Measurements from ENCODE around the gene SLC51B.

SLC51B gene

GRCh38 chr15:65083262-65083701 lies 38.1 kb downstream of the SLC51B start:
- Histone ChIP-seq H3K4me3 (ENCODE audit: low read depth in 1 of 2, low read length in 2 of 2) (no peak overlapping the region), H4K20me1 (ENCODE audit: insufficient read depth, low read length) (no peaks in the 10 kb centered on the region), H3K27ac (ENCODE audit: low read length) (no peak overlapping the region), H3K79me2 (ENCODE audit: insufficient read depth, low read length) (no peaks in the 10 kb centered on the region), H3K4me1 (ENCODE audit: insufficient read depth, low read length) (peaks cover 15% of the 10 kb centered on the region), H3K36me3 (ENCODE audit: insufficient read depth, low read length) (no peaks in the 10 kb centered on the region), H3K4me2 (ENCODE audit: insufficient read depth, low read length) (no peak overlapping the region), H3K27me3 (ENCODE audit: insufficient read depth, low read length, poor library complexity) (peaks cover 4% of the 10 kb centered on the region), H3K9me3 (ENCODE audit: insufficient read depth, low read length, severe bottlenecking) (no peaks in the 10 kb centered on the region), H2AFZ (ENCODE audit: low read depth, low read length) (no peak overlapping the region), H3K9ac (ENCODE audit: low read depth, low read length) (no peak overlapping the region)
- ATAC-seq (ENCODE audit: insufficient read depth, low read depth) (no peak), DNase-seq (no peak)
- no peak for TF ChIP-seq EZH2 (IDR thresholded peaks at IDR 0.05; ENCODE audit: borderline replicate concordance, low read depth, low read length, severe bottlenecking)
- TF ChIP-seq, protein P1, sequence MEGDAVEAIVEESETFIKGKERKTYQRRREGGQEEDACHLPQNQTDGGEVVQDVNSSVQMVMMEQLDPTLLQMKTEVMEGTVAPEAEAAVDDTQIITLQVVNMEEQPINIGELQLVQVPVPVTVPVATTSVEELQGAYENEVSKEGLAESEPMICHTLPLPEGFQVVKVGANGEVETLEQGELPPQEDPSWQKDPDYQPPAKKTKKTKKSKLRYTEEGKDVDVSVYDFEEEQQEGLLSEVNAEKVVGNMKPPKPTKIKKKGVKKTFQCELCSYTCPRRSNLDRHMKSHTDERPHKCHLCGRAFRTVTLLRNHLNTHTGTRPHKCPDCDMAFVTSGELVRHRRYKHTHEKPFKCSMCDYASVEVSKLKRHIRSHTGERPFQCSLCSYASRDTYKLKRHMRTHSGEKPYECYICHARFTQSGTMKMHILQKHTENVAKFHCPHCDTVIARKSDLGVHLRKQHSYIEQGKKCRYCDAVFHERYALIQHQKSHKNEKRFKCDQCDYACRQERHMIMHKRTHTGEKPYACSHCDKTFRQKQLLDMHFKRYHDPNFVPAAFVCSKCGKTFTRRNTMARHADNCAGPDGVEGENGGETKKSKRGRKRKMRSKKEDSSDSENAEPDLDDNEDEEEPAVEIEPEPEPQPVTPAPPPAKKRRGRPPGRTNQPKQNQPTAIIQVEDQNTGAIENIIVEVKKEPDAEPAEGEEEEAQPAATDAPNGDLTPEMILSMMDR (IDR thresholded peaks at IDR 0.05; ENCODE audit: borderline replicate concordance, extremely low read depth, low read length, poor library complexity, severe bottlenecking) = no peak

DNA sequence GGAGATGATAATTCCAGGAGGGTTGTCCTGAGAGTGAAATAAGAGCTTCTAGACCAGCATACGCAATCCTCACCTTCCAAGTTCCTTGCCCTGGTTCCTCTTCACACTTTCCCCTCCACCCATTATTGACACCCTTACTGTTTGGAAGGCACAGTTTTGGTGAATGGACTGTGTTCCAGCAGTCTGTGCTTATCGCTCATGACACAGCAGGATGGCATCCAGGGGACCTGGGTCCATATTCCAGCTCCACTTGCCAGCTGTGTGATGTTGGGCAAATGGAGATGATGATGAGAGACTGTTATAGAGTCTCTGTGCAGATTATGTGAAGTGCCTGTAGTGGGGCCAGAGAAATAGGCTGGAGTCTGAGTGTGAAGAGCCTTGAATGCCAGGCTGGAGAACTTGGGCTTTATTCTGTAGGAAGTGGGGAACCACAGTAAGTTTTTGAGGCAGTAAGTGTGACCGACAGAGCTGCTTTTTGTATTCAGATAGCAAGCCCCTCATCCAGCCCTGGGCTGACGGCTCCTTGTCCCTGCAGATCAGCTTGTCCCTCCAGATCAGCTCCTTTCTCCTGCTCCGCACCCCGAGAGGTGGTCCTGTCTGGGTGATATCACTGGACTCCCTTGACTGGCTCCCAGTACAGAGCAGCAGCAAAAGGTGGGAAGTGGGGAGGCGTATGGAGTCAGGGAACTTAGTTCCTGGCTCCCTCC lies 39.5 kb downstream of the SLC51B start:
- Histone ChIP-seq H3K27ac (ENCODE audit: low read length) (no peak overlapping the region), H3K4me3 (ENCODE audit: low read depth in 1 of 2, low read length in 2 of 2) (no peak overlapping the region), H3K4me1 (ENCODE audit: insufficient read depth, low read length) (peaks cover 15% of the 10 kb centered on the region), H2AFZ (ENCODE audit: low read depth, low read length) (no peak overlapping the region), H3K36me3 (ENCODE audit: insufficient read depth, low read length) (no peaks in the 10 kb centered on the region), H3K9me3 (ENCODE audit: insufficient read depth, low read length, severe bottlenecking) (no peaks in the 10 kb centered on the region), H3K9ac (ENCODE audit: low read depth, low read length) (no peak overlapping the region), H3K79me2 (ENCODE audit: insufficient read depth, low read length) (no peaks in the 10 kb centered on the region), H4K20me1 (ENCODE audit: insufficient read depth, low read length) (no peaks in the 10 kb centered on the region), H3K27me3 (ENCODE audit: insufficient read depth, low read length, poor library complexity) (peaks cover 4% of the 10 kb centered on the region), H3K4me2 (ENCODE audit: insufficient read depth, low read length) (no peak overlapping the region)
- DNase-seq (no peak), ATAC-seq (ENCODE audit: insufficient read depth, low read depth) (no peak)
- TF ChIP-seq, protein P1 (IDR thresholded peaks at IDR 0.05; ENCODE audit: borderline replicate concordance, extremely low read depth, low read length, poor library complexity, severe bottlenecking) = no peak
- no peak for TF ChIP-seq EZH2 (IDR thresholded peaks at IDR 0.05; ENCODE audit: borderline replicate concordance, low read depth, low read length, severe bottlenecking)

GRCh38 chr15:65085207-65085753 lies 40.1 kb downstream of the SLC51B start:
- peaks cover 4% of the 10 kb centered on the region for H3K27me3 ChIP-seq (ENCODE audit: insufficient read depth, low read length, poor library complexity)
- TF ChIP-seq, protein P1 (IDR thresholded peaks at IDR 0.05; ENCODE audit: borderline replicate concordance, extremely low read depth, low read length, poor library complexity, severe bottlenecking) = no peak
- no peak for TF ChIP-seq EZH2 (IDR thresholded peaks at IDR 0.05; ENCODE audit: borderline replicate concordance, low read depth, low read length, severe bottlenecking)
- H3K27ac ChIP-seq (ENCODE audit: low read length) = no peak overlapping the region

More at GRCh38 chr15:65085207-65085753, 40.1 kb downstream of the SLC51B start:
- ATAC-seq (ENCODE audit: insufficient read depth, low read depth) (no peak), DNase-seq (no peak)
- no peak overlapping the region for H3K4me2 ChIP-seq (ENCODE audit: insufficient read depth, low read length)
- H3K4me3 ChIP-seq (ENCODE audit: low read depth in 1 of 2, low read length in 2 of 2) = no peak overlapping the region
- H3K79me2 ChIP-seq (ENCODE audit: insufficient read depth, low read length) = no peaks in the 10 kb centered on the region
- H3K36me3 ChIP-seq (ENCODE audit: insufficient read depth, low read length) = no peaks in the 10 kb centered on the region
- no peak overlapping the region for H2AFZ ChIP-seq (ENCODE audit: low read depth, low read length)
- peaks cover 15% of the 10 kb centered on the region for H3K4me1 ChIP-seq (ENCODE audit: insufficient read depth, low read length)
- H3K9ac ChIP-seq (ENCODE audit: low read depth, low read length) = no peak overlapping the region
- H4K20me1 ChIP-seq (ENCODE audit: insufficient read depth, low read length) = no peaks in the 10 kb centered on the region
- no peaks in the 10 kb centered on the region for H3K9me3 ChIP-seq (ENCODE audit: insufficient read depth, low read length, severe bottlenecking)
